Stimulated activated CD8-positive, alpha-beta memory T cell treated with anti-CD3 and anti-CD28 coated beads, Interleukin-7, amount 100 ng/mL, for 1 hour (primary cell): Measurements from ENCODE around the gene NDUFS6.
"Not testable (repeated sequence)": the region's sequence is repeated elsewhere in the genome, so short reads cannot be mapped to it uniquely, and the experiment has no call there.

Experiments
- DNase-seq, 2 donors: peaks; one replicate each; pipeline ENCODE4 v3.0.0-alpha.2; 2020; ENCODE audit warnings: low read depth in 2 of 2

Gene NDUFS6

DNA sequence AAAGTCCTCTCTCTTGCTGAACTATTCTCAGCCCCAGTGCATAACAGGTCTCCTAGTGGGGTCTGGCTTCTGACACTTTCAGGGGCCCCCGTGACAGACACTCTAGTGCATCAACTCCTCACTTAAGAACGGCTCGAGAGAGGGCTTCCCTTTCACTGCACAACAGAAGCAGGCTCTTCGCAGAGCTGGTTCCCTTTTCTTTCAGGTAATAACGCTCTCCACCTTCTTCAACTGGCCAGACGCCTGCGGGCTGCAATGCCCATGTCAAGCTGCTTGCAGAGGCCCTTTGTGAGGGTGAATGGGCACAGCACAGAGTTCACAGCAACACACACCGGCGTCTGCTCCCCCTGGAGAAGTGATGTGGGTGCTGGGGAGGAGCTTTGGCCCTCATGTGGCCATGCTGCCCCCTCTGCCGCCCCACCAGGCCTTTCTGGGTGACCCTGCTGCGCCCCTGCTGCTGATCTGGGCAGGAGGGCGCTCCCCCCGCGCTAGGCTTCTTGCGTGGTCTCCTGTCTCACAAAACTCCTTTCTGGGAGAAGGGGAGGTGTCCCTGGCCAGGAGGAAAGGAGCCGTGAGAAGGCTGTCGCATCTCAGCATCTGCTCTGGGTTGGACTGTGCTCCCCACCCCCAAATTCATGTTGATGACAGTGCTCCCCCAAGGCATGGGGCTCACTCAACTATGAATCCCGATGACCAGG lies 4.0 kb upstream of the NDUFS6 start:
- no peak for DNase-seq

- no peak for DNase-seq
Measured at GRCh38 chr5:1797855-1798254, 3.4 kb upstream of the NDUFS6 start.

DNA sequence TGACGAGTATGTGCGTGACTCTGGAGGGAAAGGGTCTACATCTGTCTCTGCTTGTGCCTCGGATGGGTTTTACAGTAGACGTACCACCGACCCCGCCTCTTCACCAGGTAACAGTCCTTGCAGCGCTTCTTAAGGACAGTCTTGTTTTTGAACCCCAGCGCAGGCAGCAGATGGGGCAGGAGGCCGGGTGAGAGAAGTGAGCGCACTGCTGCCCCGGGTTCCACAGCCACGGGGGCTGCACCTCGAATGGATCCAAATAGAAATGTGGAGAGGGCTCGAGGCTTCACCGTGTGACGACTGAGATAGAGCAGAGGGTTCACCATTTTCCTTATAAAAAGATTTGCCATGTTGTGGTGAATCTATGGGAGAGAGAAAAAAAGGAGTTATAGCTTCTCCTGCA lies 2.6 kb upstream of the NDUFS6 start:
- DNase-seq, result not testable (repeated sequence)

DNA sequence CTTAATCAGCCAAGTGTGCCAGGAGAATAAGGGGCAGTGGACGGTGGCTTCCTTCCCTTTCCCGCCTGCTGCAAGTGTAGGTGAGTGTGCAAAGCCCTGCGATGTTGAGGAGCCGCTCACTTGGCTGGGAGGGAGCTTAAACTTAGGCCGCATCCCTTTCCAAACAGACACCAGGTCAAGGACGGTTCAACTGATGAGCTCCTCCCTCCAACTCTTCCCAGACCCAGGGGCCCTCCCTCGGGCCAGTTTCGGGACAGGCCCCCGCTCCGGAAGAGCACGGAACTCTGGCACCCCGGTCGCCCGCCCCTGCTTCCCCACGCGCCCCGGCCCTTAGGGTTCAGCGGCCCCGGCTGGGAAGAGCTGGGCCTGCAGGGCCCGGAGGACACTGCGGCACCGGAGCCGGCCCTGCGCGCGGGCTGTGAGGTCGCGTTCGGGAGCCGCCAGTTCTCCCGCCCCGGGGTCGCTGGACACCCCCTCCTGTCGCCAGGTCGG lies 2.1 kb upstream of the NDUFS6 start:
- DNase-seq, result no peak

- peak; percentile 84 to 88 for DNase-seq
Measured at GRCh38 chr5:1799602-1800471, 1.4 kb upstream of the NDUFS6 start, which contains the start of gene MRPL36. TSS of gene MRPL36 (minus strand) at chr5:1799837. CDS start at chr5:1798935, 902 bp downstream.

- no peak for DNase-seq
Measured at GRCh38 chr5:1800472-1801221, 560 bp upstream of the NDUFS6 start.

DNA sequence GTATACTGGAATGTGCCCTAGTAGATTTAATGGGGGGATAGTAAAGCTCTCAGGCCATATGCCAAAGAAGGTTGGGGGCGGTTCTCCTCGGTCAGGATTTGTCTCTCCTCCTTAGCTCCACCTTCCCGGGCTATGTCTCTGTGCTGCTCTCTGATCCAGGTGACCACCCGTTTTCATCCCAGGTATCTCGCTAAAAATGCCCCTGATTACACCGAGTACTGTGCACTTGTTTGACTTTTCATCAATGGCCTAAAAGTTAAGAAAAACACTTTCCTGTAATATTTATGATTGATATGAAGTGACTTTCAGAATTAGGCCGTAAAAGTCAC lies 724 bp downstream of the NDUFS6 start:
- DNase-seq, result no peak

- DNase-seq, result no peak
Measured at GRCh38 chr5:1803192-1803591, 2.0 kb downstream of the NDUFS6 start.

- DNase-seq, result no peak
Measured at GRCh38 chr5:1804001-1804690, 2.9 kb downstream of the NDUFS6 start.

- DNase-seq, result no peak
Measured at GRCh38 chr5:1805326-1805725, 4.1 kb downstream of the NDUFS6 start.

GRCh38 chr5:1805736-1806135 lies 4.5 kb downstream of the NDUFS6 start:
- DNase-seq, result no peak

DNA sequence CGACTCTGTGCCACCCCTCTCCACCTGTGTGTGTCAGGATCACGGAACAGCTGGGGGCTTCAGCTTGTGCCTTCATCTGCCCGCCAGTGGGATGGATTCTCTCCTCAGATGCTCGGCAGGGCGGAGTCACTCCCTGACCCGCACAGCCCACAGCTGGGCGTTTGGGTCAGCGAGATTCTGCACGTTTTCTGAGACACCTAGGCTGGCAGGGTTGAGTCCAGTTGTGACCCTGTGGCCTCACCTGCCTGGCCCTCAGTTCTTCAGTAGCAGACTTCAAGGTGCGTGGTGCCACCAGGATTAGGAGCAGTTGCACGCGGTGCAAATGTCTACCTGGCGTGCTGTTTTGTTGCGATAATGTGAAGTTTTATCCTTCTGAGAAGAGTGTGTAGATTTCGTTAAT lies 5.0 kb downstream of the NDUFS6 start:
- DNase-seq, result no peak

GRCh38 chr5:1806974-1807373 lies 5.8 kb downstream of the NDUFS6 start:
- DNase-seq, result no peak

GRCh38 chr5:1807451-1808185 lies 6.4 kb downstream of the NDUFS6 start:
- DNase-seq, result no peak

- no peak for DNase-seq
Measured at GRCh38 chr5:1808439-1808838, 7.2 kb downstream of the NDUFS6 start.

DNA sequence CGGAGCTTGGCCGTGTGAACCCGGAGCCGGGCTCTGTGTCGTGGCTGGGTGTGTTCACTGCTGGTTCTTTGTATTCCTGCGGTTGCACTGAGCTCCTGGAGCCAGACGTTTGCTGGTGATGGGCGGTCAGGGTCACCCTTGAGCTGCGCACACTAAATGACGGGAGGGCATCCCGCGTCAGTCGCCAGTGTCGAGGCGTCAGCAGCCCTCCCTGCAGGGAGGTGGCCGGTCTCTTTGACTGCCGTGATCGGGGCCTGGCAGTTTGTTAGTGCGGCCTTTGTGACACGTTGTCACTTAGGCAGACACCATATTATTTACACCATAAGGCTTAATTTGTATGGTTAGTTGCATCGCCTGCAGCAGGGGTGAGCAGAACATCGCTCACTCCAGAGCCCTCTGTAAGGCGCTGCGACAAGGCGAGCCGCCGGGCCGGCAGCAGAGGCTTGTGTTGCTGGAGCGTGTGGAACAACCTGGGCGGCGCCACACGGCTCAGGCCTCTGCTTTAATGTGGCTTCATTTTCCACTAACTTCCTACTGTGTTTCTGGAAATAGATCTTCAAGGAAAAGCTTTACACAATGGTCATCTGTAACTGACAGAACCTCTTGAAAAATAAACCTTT lies 8.3 kb downstream of the NDUFS6 start:
- no peak for DNase-seq

- no peak for DNase-seq
Measured at GRCh38 chr5:1810581-1811101, 9.4 kb downstream of the NDUFS6 start.

DNA sequence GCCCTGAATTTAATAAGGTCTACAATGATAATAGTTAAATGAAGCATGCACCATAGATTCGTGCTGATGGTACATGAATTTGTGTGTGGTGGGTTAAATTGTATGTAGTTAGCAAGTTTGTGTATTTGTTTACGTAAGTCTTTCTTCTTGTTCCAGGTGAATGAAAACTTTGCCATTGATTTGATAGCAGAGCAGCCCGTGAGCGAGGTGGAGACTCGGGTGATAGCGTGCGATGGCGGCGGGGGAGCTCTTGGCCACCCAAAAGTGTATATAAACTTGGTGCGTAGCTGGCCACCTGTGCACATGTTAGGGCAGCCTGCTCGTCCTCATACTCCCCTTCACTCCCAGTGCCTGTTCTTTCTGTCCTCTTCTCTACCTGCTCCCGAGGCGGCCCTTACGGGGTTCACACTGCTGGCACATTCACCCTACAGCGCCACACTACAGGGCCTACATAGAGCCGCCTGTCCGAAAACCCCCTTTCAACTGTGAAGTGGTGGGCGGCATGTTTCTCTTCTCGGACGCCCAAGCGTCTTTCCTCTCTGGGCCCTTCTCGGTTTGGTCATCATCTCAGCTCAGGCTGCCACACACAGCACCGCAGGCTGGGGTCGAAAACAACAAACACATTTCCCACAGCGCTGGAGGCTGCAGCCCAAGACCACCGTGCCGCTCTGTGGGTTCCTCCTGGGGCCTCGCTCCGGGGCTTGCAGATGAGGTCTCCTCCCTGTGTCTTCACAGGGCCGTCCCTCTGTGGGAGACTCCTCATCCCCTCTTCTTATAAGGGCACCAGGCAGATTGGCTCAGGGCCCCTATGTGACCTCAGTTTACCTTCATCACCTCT lies 13.2 kb downstream of the NDUFS6 start:
- no peak for DNase-seq

DNA sequence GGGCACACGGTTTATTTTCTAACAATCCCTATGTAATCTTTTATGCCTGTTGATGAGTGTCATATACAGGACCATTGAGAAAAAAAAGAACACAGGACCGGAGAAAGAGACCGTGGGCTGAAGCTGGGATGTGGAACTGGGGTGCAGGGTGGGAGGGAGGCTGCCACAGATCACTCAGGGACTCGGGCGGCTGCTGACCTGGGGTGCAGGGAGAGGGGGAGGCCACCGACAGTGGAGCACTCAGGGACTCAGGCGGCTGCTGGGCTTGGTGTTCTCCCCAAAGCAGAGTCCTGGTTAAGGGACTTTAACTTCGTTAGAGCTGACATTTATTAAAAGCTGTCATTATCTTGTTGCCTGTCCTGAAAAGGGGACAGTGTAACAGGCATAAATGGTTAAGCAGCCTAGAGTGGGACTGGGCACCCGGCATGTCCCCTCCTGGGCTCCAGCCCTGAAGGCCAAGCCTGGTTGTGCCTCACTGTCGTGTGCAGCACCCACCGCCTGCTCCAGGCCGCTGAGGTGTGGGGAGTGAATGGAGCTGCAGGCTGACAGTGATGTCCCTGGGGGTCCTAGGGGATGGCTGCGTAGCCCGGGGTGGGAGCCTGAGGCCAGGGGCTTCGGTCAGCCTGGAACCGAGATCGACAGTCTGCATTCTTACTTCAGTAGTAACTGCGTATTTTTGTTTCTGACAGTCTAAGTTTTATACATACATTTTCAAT lies 14.0 kb downstream of the NDUFS6 start:
- DNase-seq, result no peak
